Small intestine (tissue), 7 donors: Measurements from ENCODE around the gene PRKAR1B. TPM values are rescaled to one million over a fixed set of nuclear protein-coding genes. Genes with fewer than 3 reads are reported as not detected.

ENCODE experiments used
- DNase-seq, 2 donors: peaks; one replicate each; pipeline versions ENCODE4 v3.0.0 to v3.0.0-alpha.2; 2013
- FAIRE-seq: peaks from 2 replicates; lab custom pipeline; 2012; peaks lifted over from hg19 to GRCh38; lab: Jason Lieb, UNC
- H3K27ac ChIP-seq, 3 donors: one replicate each; pipeline ENCODE4 v1.5.1; 2013; ENCODE audit warnings: low read length in 2 of 3, mild to moderate bottlenecking in 2 of 3, control low read depth in 1 of 3, inconsistent platforms in 1 of 3, low read depth in 1 of 3, moderate library complexity in 1 of 3
- H3K27me3 ChIP-seq, 3 donors: one replicate each; pipeline ENCODE4 v1.6.1; 2013; ENCODE audit warnings: low read length in 3 of 3, inconsistent platforms in 1 of 3; ENCODE audit not compliant: control insufficient read depth in 3 of 3, insufficient read depth in 3 of 3
- H3K36me3 ChIP-seq, 3 donors: one replicate each; pipeline ENCODE4 v1.6.1; 2013; ENCODE audit warnings: low read length in 3 of 3, inconsistent platforms in 1 of 3, low read depth in 1 of 3, mild to moderate bottlenecking in 1 of 3, moderate library complexity in 1 of 3; ENCODE audit not compliant: control insufficient read depth in 3 of 3, insufficient read depth in 2 of 3
- H3K4me1 ChIP-seq, 3 donors: one replicate each; pipeline ENCODE4 v1.6.1; 2013; ENCODE audit warnings: low read length in 2 of 3, inconsistent platforms in 1 of 3, low read depth in 1 of 3, mild to moderate bottlenecking in 1 of 3, moderate library complexity in 1 of 3; ENCODE audit not compliant: control insufficient read depth in 3 of 3, insufficient read depth in 2 of 3
- H3K4me3 ChIP-seq, 3 donors: one replicate each; pipeline ENCODE4 v1.5.1; 2013; ENCODE audit warnings: low read length in 3 of 3, control low read depth in 1 of 3, inconsistent platforms in 1 of 3, low read depth in 1 of 3, mild to moderate bottlenecking in 1 of 3, moderate library complexity in 1 of 3
- H3K9me3 ChIP-seq, 2 donors: one replicate each; pipeline ENCODE4 v1.6.1; 2013; ENCODE audit warnings: low read depth in 1 of 2, low read length in 1 of 2; ENCODE audit not compliant: control insufficient read depth in 2 of 2, insufficient read depth in 1 of 2
- WGBS, 3 donors: extraction: QIAGEN DNeasy Blood & Tissue Kit; methylation state at CpG; one replicate each; pipeline ENCODE4 v1.1.7; 2013; 5-methylcytosine and 5-hydroxymethylcytosine counted together
- polyA plus RNA-seq, 4 donors: library from polyadenylated mRNA; stranded (reverse) in 3 of 4; unstranded in 1 of 4; fragments of 200-250 nt in 3 of 4; fragments of 120-200 nt in 1 of 4; gene quantifications; one replicate each; pipeline versions ENCODE4 v1.2.1 to v1.2.3, GENCODE V29; 2013
- donor health status: healthy with polysubstance abuse.
- donor health status: control.
- donor health status: control.
- donor health status: Bipolar disorder and iron deficiency.
- donor health status: healthy.

The PRKAR1B gene
- polyA plus RNA-seq, 4 donors: 9.5 to 32.3 (median 18.6) TPM

- peak in 1 of 2 donors; percentile 28 for DNase-seq
- H3K36me3 ChIP-seq: peaks cover 0 to 95% (median 0%) of the 10 kb centered on the region in 3 donors
- 60 to 83% (median 72%) methylated on average over 23 to 25 of the region's 25 CpGs for WGBS, 3 donors
These were observed 215.5 kb downstream of the PRKAR1B start for GRCh38 chr7:511476-512145.

GRCh38 chr7:510782-511281, 216.2 kb downstream of the PRKAR1B start:
- Histone ChIP-seq H3K4me3 (no peak overlapping the region), H3K4me1 (peaks cover 0 to 93% (median 10%) of the 10 kb centered on the region in 3 donors), H3K27ac (peak overlapping the region in 1 of 3 donors; percentile 54), H3K36me3 (peaks cover 0 to 97% (median 0%) of the 10 kb centered on the region in 3 donors), H3K9me3 (no peaks in the 10 kb centered on the region), H3K27me3 (no peaks in the 10 kb centered on the region)
- no peak for DNase-seq
- WGBS, 3 donors: 88 to 92% (median 90%) methylated on average over 11 to 25 of the region's 25 CpGs
- no peak for FAIRE-seq

More at GRCh38 chr7:511476-512145, 215.5 kb downstream of the PRKAR1B start:
- peak overlapping the region in 1 of 3 donors; percentile 99 for H3K27ac ChIP-seq
- H3K9me3 ChIP-seq: no peaks in the 10 kb centered on the region
- peaks cover 0 to 88% (median 10%) of the 10 kb centered on the region in 3 donors for H3K4me1 ChIP-seq
- H3K4me3 ChIP-seq: no peak overlapping the region
- FAIRE-seq: no peak
- no peaks in the 10 kb centered on the region for H3K27me3 ChIP-seq

- FAIRE-seq (no peak), DNase-seq (no peak)
- peaks cover 0 to 97% (median 0%) of the 10 kb centered on the region in 3 donors for H3K36me3 ChIP-seq
- no peaks in the 10 kb centered on the region for H3K27me3 ChIP-seq
- H3K4me3 ChIP-seq: no peak overlapping the region
- no peaks in the 10 kb centered on the region for H3K9me3 ChIP-seq
- peak overlapping the region in 1 of 3 donors; percentile 100 for H3K27ac ChIP-seq
- WGBS, 3 donors: 84 to 88% (median 84%) methylated on average over 12 to 17 of the region's 17 CpGs
- H3K4me1 ChIP-seq: peaks cover 0 to 93% (median 10%) of the 10 kb centered on the region in 3 donors
These were observed 217.0 kb downstream of the PRKAR1B start for GRCh38 chr7:510131-510481.

GRCh38 chr7:509426-510130, 217.5 kb downstream of the PRKAR1B start:
- Histone ChIP-seq H3K4me3 (no peak overlapping the region), H3K27ac (peak overlapping the region in 1 of 3 donors; percentile 100), H3K9me3 (no peaks in the 10 kb centered on the region), H3K27me3 (no peaks in the 10 kb centered on the region), H3K4me1 (peaks cover 0 to 93% (median 10%) of the 10 kb centered on the region in 3 donors), H3K36me3 (peaks cover 0 to 97% (median 0%) of the 10 kb centered on the region in 3 donors)
- DNase-seq (peak in 1 of 2 donors; percentile 33), FAIRE-seq (no peak)
- WGBS, 3 donors: 89 to 91% (median 90%) methylated on average over 20 of the region's 20 CpGs

- no peak for FAIRE-seq
- DNase-seq: peak in 1 of 2 donors; percentile 44
- H3K36me3 ChIP-seq: peaks cover 0 to 97% (median 0%) of the 10 kb centered on the region in 3 donors
- 86 to 89% (median 88%) methylated on average over 12 of the region's 12 CpGs for WGBS, 3 donors
- H3K27ac ChIP-seq: peak overlapping the region in 2 of 3 donors; percentile 41 to 100
- no peaks in the 10 kb centered on the region for H3K27me3 ChIP-seq
- H3K9me3 ChIP-seq: no peaks in the 10 kb centered on the region
- peaks cover 6 to 93% (median 17%) of the 10 kb centered on the region in 3 donors for H3K4me1 ChIP-seq
- no peak overlapping the region for H3K4me3 ChIP-seq
These were observed 218.5 kb downstream of the PRKAR1B start for GRCh38 chr7:508461-509170.

GRCh38 chr7:507623-508300, 219.3 kb downstream of the PRKAR1B start:
- FAIRE-seq (no peak), DNase-seq (peak; percentile 91 to 93)
- Histone ChIP-seq H3K27me3 (no peaks in the 10 kb centered on the region), H3K36me3 (peaks cover 0 to 97% (median 0%) of the 10 kb centered on the region in 3 donors), H3K4me3 (no peak overlapping the region), H3K9me3 (no peaks in the 10 kb centered on the region), H3K4me1 (peaks cover 6 to 91% (median 21%) of the 10 kb centered on the region in 3 donors), H3K27ac (peak overlapping the region in 2 of 3 donors; percentile 41 to 100)
- 40 to 81% (median 56%) methylated on average over 17 of the region's 17 CpGs for WGBS, 3 donors

- H3K4me1 ChIP-seq: peaks cover 6 to 91% (median 20%) of the 10 kb centered on the region in 3 donors
- no peaks in the 10 kb centered on the region for H3K27me3 ChIP-seq
- no peaks in the 10 kb centered on the region for H3K9me3 ChIP-seq
- FAIRE-seq: no peak
- peaks cover 0 to 97% (median 0%) of the 10 kb centered on the region in 3 donors for H3K36me3 ChIP-seq
- H3K4me3 ChIP-seq: no peak overlapping the region
- peak overlapping the region in 2 of 3 donors; percentile 39 to 100 for H3K27ac ChIP-seq
- 73 to 81% (median 76%) methylated on average over 15 of the region's 15 CpGs for WGBS, 3 donors
- peak in 1 of 2 donors; percentile 31 for DNase-seq
These were observed 220.0 kb downstream of the PRKAR1B start for GRCh38 chr7:506921-507622.
